Natural killer cell (primary cell): ENCODE results near the gene ATF4. TPM values are rescaled to one million over a fixed set of nuclear protein-coding genes. Genes with fewer than 3 reads are reported as not detected.

Experiments
- ATAC-seq, 3 donors: fragments of 150-1000 bp in 2 of 3; fragments of 200-7000 bp in 1 of 3; cut with Tn5 transposase; 1 replicate in 1 of 3; 2 replicates in 2 of 3; pipeline ENCODE4 v1.10.0; 2021; ENCODE audit warnings: mild to moderate bottlenecking in 2 of 3, moderate library complexity in 2 of 3
- DNase-seq, 2 donors: peaks; one replicate each; pipeline versions ENCODE4 v3.0.0 to v3.0.0-alpha.2; 2013 to 2021; ENCODE audit warnings: mixed read lengths in 1 of 2
- H3K27ac ChIP-seq: one replicate; pipeline ENCODE4 v1.5.1; 2013; ENCODE audit warnings: mild to moderate bottlenecking, low read length
- H3K27me3 ChIP-seq: one replicate; pipeline ENCODE4 v1.6.1; 2013; ENCODE audit warnings: low read length; ENCODE audit not compliant: control insufficient read depth, insufficient read depth
- H3K36me3 ChIP-seq: one replicate; pipeline ENCODE4 v1.6.1; 2013; ENCODE audit warnings: low read length; ENCODE audit not compliant: control insufficient read depth, insufficient read depth
- H3K4me1 ChIP-seq: one replicate; pipeline ENCODE4 v1.6.1; 2013; ENCODE audit warnings: low read length; ENCODE audit not compliant: control insufficient read depth, insufficient read depth
- H3K4me3 ChIP-seq: one replicate; pipeline ENCODE4 v1.5.1; 2013; ENCODE audit warnings: low read length
- H3K9me3 ChIP-seq: one replicate; pipeline ENCODE4 v1.6.1; 2013; ENCODE audit warnings: low read length; ENCODE audit not compliant: control insufficient read depth, insufficient read depth
- H3K27ac Mint-ChIP-seq, 2 donors: one replicate each; pipeline ENCODE4 v1.8.0; 2022; ENCODE audit warnings: mild to moderate bottlenecking in 2 of 2, mixed read lengths in 2 of 2, moderate library complexity in 1 of 2
- H3K27me3 Mint-ChIP-seq, 2 donors: one replicate each; pipeline ENCODE4 v1.8.0; 2022; ENCODE audit warnings: low read depth in 2 of 2, mixed read lengths in 2 of 2
- H3K36me3 Mint-ChIP-seq: one replicate; pipeline ENCODE4 v1.8.0; 2022; ENCODE audit warnings: mixed read lengths
- H3K4me1 Mint-ChIP-seq, 2 donors: one replicate each; pipeline ENCODE4 v1.8.0; 2022; ENCODE audit warnings: mixed read lengths in 2 of 2
- H3K4me3 Mint-ChIP-seq: one replicate; pipeline ENCODE4 v1.8.0; 2022; ENCODE audit warnings: mild to moderate bottlenecking, moderate library complexity, mixed read lengths
- H3K9me3 Mint-ChIP-seq, 2 donors: one replicate each; pipeline ENCODE4 v1.8.0; 2022; ENCODE audit warnings: mixed read lengths in 2 of 2
- CTCF ChIP-seq: fragments of 200-600 bp; IDR thresholded peaks from one replicate; pipeline ENCODE4 v1.8.0; 2022; ENCODE audit warnings: antibody characterized with exemption
- WGBS: methylation state at CpG from one replicate; pipeline ENCODE4 v1.1.7; 2013; ENCODE audit warnings: missing lambda C conversion rate; ENCODE audit not compliant: insufficient coverage; 5-methylcytosine and 5-hydroxymethylcytosine counted together
- intact Hi-C: fragments of 100-400 bp; cut with micrococcal nuclease; formaldehyde crosslinking; loops from one replicate; pipeline ENCODE4 v1.14.2; 2022
- total RNA-seq, 4 donors: library from RNA; stranded (reverse); fragments of 120-200 nt in 1 of 4; gene quantifications; one replicate each; pipeline versions ENCODE4 v1.2.3 to v1.2.4, GENCODE V29; 2013 to 2022

Gene ATF4
- total RNA-seq, 3 donors from 2014 or later (not counting 1 experiment from before 2014, with no cell fraction given) = 235 to 242 (median 238) TPM

- Histone ChIP-seq H3K27ac (no peak overlapping the region), H3K27me3 (no peaks in the 10 kb centered on the region), H3K4me3 (no peak overlapping the region), H3K9me3 (no peaks in the 10 kb centered on the region), H3K36me3 (no peaks in the 10 kb centered on the region), H3K4me1 (peaks cover 12% of the 10 kb centered on the region)
- Mint-ChIP-seq H3K27me3 (peaks cover 0 to 4% of the 10 kb centered on the region in 2 donors), H3K4me1 (peaks cover 5 to 15% of the 10 kb centered on the region in 2 donors), H3K27ac (no peak overlapping the region), H3K36me3 (no peaks in the 10 kb centered on the region), H3K4me3 (no peak overlapping the region), H3K9me3 (no peaks in the 10 kb centered on the region)
- WGBS = 79% methylated on average over 8 of the region's 8 CpGs
- DNase-seq = no peak
- no peak for ATAC-seq
- intact Hi-C loops = loop anchor here (10.0 kb wide), 1 partner anchor 1108 kb away; no protein-coding TSS in a partner anchor
- no peak for TF ChIP-seq CTCF
These were observed 16.3 kb downstream of the ATF4 start for GRCh38 chr22:39536711-39537110.

DNA sequence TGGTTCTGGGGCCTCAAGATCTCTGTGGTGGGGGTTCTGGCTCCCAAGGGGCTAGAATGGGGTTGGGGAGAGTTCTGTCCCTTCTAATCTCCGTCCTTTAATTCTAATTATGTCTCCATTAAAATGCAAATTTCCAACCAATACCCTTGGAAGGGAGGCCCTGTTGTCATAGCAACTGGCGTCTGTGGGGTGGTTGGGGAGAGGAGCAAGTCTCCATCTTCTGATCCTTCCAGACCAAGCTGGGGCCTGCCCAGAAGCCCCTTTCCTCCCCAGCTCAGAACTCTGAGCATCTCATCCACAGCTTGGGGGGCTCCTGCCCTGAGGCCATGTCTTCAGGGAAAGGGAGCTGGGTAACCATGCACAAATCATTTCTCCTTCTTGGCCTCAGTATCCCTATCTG lies 17.6 kb downstream of the ATF4 start:
- no peaks in the 10 kb centered on the region for H3K27me3 ChIP-seq
- ATAC-seq (no peak), DNase-seq (no peak)
- Mint-ChIP-seq H3K27me3 (peaks cover 0 to 4% of the 10 kb centered on the region in 2 donors), H3K4me1 (peaks cover 0 to 4% of the 10 kb centered on the region in 2 donors), H3K9me3 (no peaks in the 10 kb centered on the region), H3K36me3 (no peaks in the 10 kb centered on the region), H3K4me3 (no peak overlapping the region), H3K27ac (no peak overlapping the region)
- WGBS = no CpG with 5 or more reads among the region's 2 CpGs
- intact Hi-C loops = loop anchor here (10.0 kb wide), 1 partner anchor 1107 kb away; no protein-coding TSS in a partner anchor
- peaks cover 8% of the 10 kb centered on the region for H3K4me1 ChIP-seq
- no peak for TF ChIP-seq CTCF
- H3K27ac ChIP-seq = no peak overlapping the region
- H3K9me3 ChIP-seq = no peaks in the 10 kb centered on the region
- no peak overlapping the region for H3K4me3 ChIP-seq
- no peaks in the 10 kb centered on the region for H3K36me3 ChIP-seq

- H3K9me3 ChIP-seq = no peaks in the 10 kb centered on the region
- no peaks in the 10 kb centered on the region for H3K36me3 ChIP-seq
- no peaks in the 10 kb centered on the region for H3K9me3 Mint-ChIP-seq
- H3K4me1 ChIP-seq = peaks cover 22% of the 10 kb centered on the region
- H3K36me3 Mint-ChIP-seq = no peaks in the 10 kb centered on the region
- no peak overlapping the region for H3K27ac Mint-ChIP-seq
- H3K4me1 Mint-ChIP-seq = peaks cover 18 to 20% of the 10 kb centered on the region in 2 donors
- H3K27me3 Mint-ChIP-seq = peaks cover 19 to 26% of the 10 kb centered on the region in 2 donors
- no peak overlapping the region for H3K4me3 ChIP-seq
- intact Hi-C loops = no loop called here
- ATAC-seq = peak in 1 of 3 donors; percentile 39
- no peak overlapping the region for H3K27ac ChIP-seq
- TF ChIP-seq CTCF = no peak
- peak in 1 of 2 donors; percentile 57 for DNase-seq
- WGBS = 24% methylated on average over 11 of the region's 11 CpGs
- H3K4me3 Mint-ChIP-seq = no peak overlapping the region
- H3K27me3 ChIP-seq = peaks cover 5% of the 10 kb centered on the region
These were observed 22.7 kb downstream of the ATF4 start for GRCh38 chr22:39543095-39543494.
